Spleen (tissue), 11 donors: ENCODE measurements around the gene C13orf42. TPM values are rescaled to one million over a fixed set of nuclear protein-coding genes. Genes with fewer than 3 reads are reported as not detected.
A peak's percentile ranks its signal among the peaks of the same experiment; 100 is the strongest.

Experiments used
- DNase-seq: peaks from one replicate; pipeline ENCODE4 v3.0.0-alpha.2; 2020
- H3K27ac ChIP-seq, 8 donors: fragments of 200-600 bp; sonication (generic) in 7 of 8; 1 replicate in 4 of 8; 2 replicates in 4 of 8; pipeline versions ENCODE4 v1.5.0 to v1.8.0; 2016 to 2021; ENCODE audit warnings: inconsistent platforms in 4 of 8, mild to moderate bottlenecking in 4 of 8, moderate library complexity in 1 of 8
- H3K27me3 ChIP-seq, 7 donors: fragments of 200-600 bp; sonication (generic) in 6 of 7; replicated peaks in 1 of 7; 1 replicate in 4 of 7; 2 replicates in 3 of 7; pipeline versions ENCODE4 v1.5.0 to v1.8.0; 2016 to 2021; ENCODE audit warnings: inconsistent platforms in 3 of 7, mild to moderate bottlenecking in 1 of 7
- H3K36me3 ChIP-seq, 6 donors: fragments of 200-600 bp; sonication (generic) in 5 of 6; 1 replicate in 4 of 6; 2 replicates in 2 of 6; pipeline versions ENCODE4 v1.5.0 to v1.8.0; 2016 to 2021; ENCODE audit warnings: inconsistent platforms in 2 of 6
- H3K4me1 ChIP-seq, 6 donors: fragments of 200-600 bp; sonication (generic) in 5 of 6; 1 replicate in 3 of 6; 2 replicates in 3 of 6; pipeline versions ENCODE4 v1.5.0 to v1.8.0; 2016 to 2021; ENCODE audit warnings: inconsistent platforms in 3 of 6
- H3K4me3 ChIP-seq, 8 donors: fragments of 200-600 bp; sonication (generic) in 7 of 8; 1 replicate in 4 of 8; 2 replicates in 4 of 8; pipeline versions ENCODE4 v1.5.0 to v1.8.0; 2016 to 2021; ENCODE audit warnings: inconsistent platforms in 4 of 8, mild to moderate bottlenecking in 4 of 8, moderate library complexity in 2 of 8
- H3K9me3 ChIP-seq, 8 donors: fragments of 200-600 bp; sonication (generic) in 7 of 8; 1 replicate in 4 of 8; 2 replicates in 4 of 8; pipeline versions ENCODE4 v1.5.0 to v1.8.0; 2016 to 2021; ENCODE audit warnings: inconsistent platforms in 4 of 8
- CTCF ChIP-seq, 11 experiments: fragments of 200-600 bp in 7 of 11; fragments of 450-650 bp in 4 of 11; sonication (generic) in 4 of 11; IDR thresholded peaks in 8 of 11; conservative IDR thresholded peaks in 3 of 11; 1 replicate in 7 of 11; 2 replicates in 4 of 11; pipeline versions ENCODE4 v1.4.0 to v1.8.0; 2016 to 2021; ENCODE audit warnings: antibody characterized with exemption in 11 of 11, inconsistent platforms in 4 of 11, mild to moderate bottlenecking in 1 of 11
- POLR2A ChIP-seq, 3 donors: fragments of 450-650 bp; IDR thresholded peaks; one replicate each; pipeline ENCODE4 v1.5.1; 2017; ENCODE audit warnings: antibody characterized with exemption in 3 of 3, mild to moderate bottlenecking in 1 of 3
- POLR2AphosphoS5 ChIP-seq, 3 donors: sonication (generic); formaldehyde crosslinking; IDR thresholded peaks; one replicate each; pipeline ENCODE4 v1.5.1; 2017; ENCODE audit warnings: antibody characterized with exemption in 3 of 3
- WGBS, 5 donors: extraction: QIAGEN DNeasy Blood & Tissue Kit in 3 of 5; methylation state at CpG; one replicate each; pipeline versions ENCODE4 v1.1.5 to v1.1.7; 2013 to 2018; 5-methylcytosine and 5-hydroxymethylcytosine counted together
- intact Hi-C: fragments of 100-400 bp; cut with DNase I; formaldehyde crosslinking; loops from one replicate; pipeline ENCODE4 v1.15.0; 2023; ENCODE audit warnings: low total_unique reads
- polyA plus RNA-seq, 3 donors: library from polyadenylated mRNA; stranded (reverse); fragments of 200-250 nt; gene quantifications; one replicate each; pipeline ENCODE4 v1.2.1, GENCODE V29; 2013
- total RNA-seq, 7 donors: library from RNA; depleted of rRNA in 3 of 7; stranded (reverse); fragments of >200 nt in 3 of 7; fragmentation: NEBNext Ultra II Directional in 4 of 7; extraction: Animal tissue kit (Norgen Biotek cat#: 25700) in 4 of 7; gene quantifications; one replicate each; pipeline versions ENCODE4 v1.1.0 to v1.2.1, GENCODE V29; 2016 to 2021
- donor health status: healthy with polysubstance abuse.
- donor health status: DM: no; HTN: no; CAD: no; lungs with moderate emphysema.
- donor health status: DM: no; HTN: no; CAD: no.
- donor health status: Bipolar disorder and iron deficiency.
- donor health status: healthy.
- donor health status: DM: no; HTN: no; CAD: no.
- donor health status: DM: yes; HTN: yes; CAD: no.

Gene C13orf42
- total and polyA plus RNA-seq, 10 donors, result 0.03 to 0.60 (median 0.33) TPM; not detected in 5

- no peak for DNase-seq
- WGBS, 5 donors, result 74 to 80% (median 76%) methylated on average over 3 of the region's 3 CpGs
- no peak overlapping the region for H3K4me3 ChIP-seq
- H3K27ac ChIP-seq, result peak overlapping the region in 5 of 8 donors; percentile 3 to 84 (median 37)
- TF ChIP-seq CTCF (IDR thresholded peaks at IDR 0.05 in 8 of 11, conservative IDR thresholded peaks at IDR 0.05 in 3 of 11) (no peak), POLR2A (IDR thresholded peaks at IDR 0.05) (no peak), POLR2AphosphoS5 (IDR thresholded peaks at IDR 0.05) (peak in 2 of 3 donors; percentile 58 to 59)
- H3K9me3 ChIP-seq, result no peaks in the 10 kb centered on the region
- intact Hi-C loops, result loop anchor here (10.0 kb wide), 1 partner anchor 1089 kb away; no protein-coding TSS in a partner anchor
- H3K4me1 ChIP-seq, result peaks cover 6 to 58% (median 26%) of the 10 kb centered on the region in 6 donors
- H3K36me3 ChIP-seq, result no peaks in the 10 kb centered on the region
- peaks cover 0 to 21% (median 0%) of the 10 kb centered on the region in 7 donors for H3K27me3 ChIP-seq
These were observed 47.2 kb downstream of the C13orf42 start for GRCh38 chr13:51063909-51064308.

- Histone ChIP-seq H3K4me3 (no peak overlapping the region), H3K4me1 (peaks cover 0 to 10% (median 5%) of the 10 kb centered on the region in 6 donors), H3K36me3 (no peaks in the 10 kb centered on the region), H3K27ac (peak overlapping the region in 6 of 8 donors; percentile 34 to 71 (median 49)), H3K9me3 (no peaks in the 10 kb centered on the region), H3K27me3 (peaks cover 0 to 3% (median 0%) of the 10 kb centered on the region in 7 donors)
- intact Hi-C loops, result no loop called here
- DNase-seq, result no peak
- 61 to 75% (median 73%) methylated on average over 6 of the region's 6 CpGs for WGBS, 5 donors
- TF ChIP-seq POLR2A (IDR thresholded peaks at IDR 0.05), result no peak
- no peak for TF ChIP-seq POLR2AphosphoS5 (IDR thresholded peaks at IDR 0.05)
- no peak for TF ChIP-seq CTCF (IDR thresholded peaks at IDR 0.05 in 8 of 11, conservative IDR thresholded peaks at IDR 0.05 in 3 of 11)
These were observed 52.5 kb downstream of the C13orf42 start for GRCh38 chr13:51058461-51059167.

DNA sequence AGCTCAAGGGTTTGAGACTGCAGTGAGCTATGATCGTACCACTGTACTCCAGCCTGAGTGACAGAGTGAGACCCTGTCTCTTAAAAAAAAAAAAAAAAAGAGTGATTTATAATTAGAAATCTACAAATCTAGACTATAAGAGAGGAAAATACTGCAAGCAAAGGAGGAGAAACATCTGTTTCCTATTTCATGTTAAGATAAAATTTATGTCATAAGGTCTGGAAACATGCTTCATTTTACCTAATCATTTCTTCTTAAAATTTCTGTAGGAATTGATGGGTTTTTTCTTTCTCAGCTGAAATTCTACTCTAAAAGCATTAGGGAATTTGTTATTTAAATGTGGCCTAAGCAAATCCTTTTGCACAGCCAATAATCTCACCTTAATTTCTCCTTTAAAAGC, 53.2 kb downstream of the C13orf42 start:
- DNase-seq, result no peak
- Histone ChIP-seq H3K27me3 (no peaks in the 10 kb centered on the region), H3K27ac (peak overlapping the region in 5 of 8 donors; percentile 14 to 71 (median 52)), H3K36me3 (no peaks in the 10 kb centered on the region), H3K9me3 (no peaks in the 10 kb centered on the region), H3K4me3 (no peak overlapping the region), H3K4me1 (peaks cover 0 to 8% (median 2%) of the 10 kb centered on the region in 6 donors)
- TF ChIP-seq CTCF (IDR thresholded peaks at IDR 0.05 in 8 of 11, conservative IDR thresholded peaks at IDR 0.05 in 3 of 11) (no peak), POLR2A (IDR thresholded peaks at IDR 0.05) (no peak), POLR2AphosphoS5 (IDR thresholded peaks at IDR 0.05) (no peak)
- 29 to 66% (median 50%) methylated on average over 1 of the region's 1 CpG for WGBS, 5 donors
- intact Hi-C loops, result no loop called here

DNA sequence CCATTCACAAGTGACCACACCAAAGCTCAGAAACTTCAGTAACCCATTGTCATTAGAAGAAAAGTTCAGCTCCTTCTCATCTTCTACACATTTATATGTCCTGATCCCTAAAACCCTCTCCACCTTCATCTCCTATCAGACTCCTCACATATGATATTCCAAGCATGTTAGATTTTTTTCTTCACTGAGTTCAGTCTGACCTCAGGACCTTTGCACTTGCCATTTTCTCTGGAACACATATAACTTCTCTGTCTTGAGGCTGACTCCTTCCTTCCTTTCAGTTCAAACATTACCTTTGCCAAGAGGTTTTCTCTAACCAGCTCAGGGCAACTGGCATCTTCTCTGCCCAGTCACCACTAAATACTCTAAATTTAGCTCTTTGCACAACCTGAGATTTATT, 54.1 kb downstream of the C13orf42 start:
- no peaks in the 10 kb centered on the region for H3K27me3 ChIP-seq
- peaks cover 0 to 8% (median 2%) of the 10 kb centered on the region in 6 donors for H3K4me1 ChIP-seq
- H3K36me3 ChIP-seq, result no peaks in the 10 kb centered on the region
- no peak overlapping the region for H3K4me3 ChIP-seq
- DNase-seq, result no peak
- peak overlapping the region in 4 of 8 donors; percentile 4 to 60 (median 34) for H3K27ac ChIP-seq
- intact Hi-C loops, result no loop called here
- no peaks in the 10 kb centered on the region for H3K9me3 ChIP-seq
- TF ChIP-seq POLR2AphosphoS5 (IDR thresholded peaks at IDR 0.05) (no peak), POLR2A (IDR thresholded peaks at IDR 0.05) (no peak), CTCF (IDR thresholded peaks at IDR 0.05 in 8 of 11, conservative IDR thresholded peaks at IDR 0.05 in 3 of 11) (no peak)
